Stomach (tissue), 9 donors: Measurements from ENCODE around the gene ATP2B3. TPM values are rescaled to one million over a fixed set of nuclear protein-coding genes. Genes with fewer than 3 reads are reported as not detected.

Experiments used
- DNase-seq, 2 donors: peaks; one replicate each; pipeline versions ENCODE4 v3.0.0 to v3.0.0-alpha.2; 2013 to 2019
- H3K27ac ChIP-seq, 5 donors: fragments of 200-600 bp in 4 of 5; sonication (generic) in 4 of 5; one replicate each; pipeline ENCODE4 v1.5.1; 2013 to 2019; ENCODE audit warnings: mild to moderate bottlenecking in 1 of 5, moderate library complexity in 1 of 5
- H3K27me3 ChIP-seq, 3 donors: fragments of 200-600 bp; sonication (generic); one replicate each; pipeline ENCODE4 v1.5.1; 2017 to 2019; ENCODE audit warnings: mixed run types in 1 of 3
- H3K36me3 ChIP-seq, 4 donors: fragments of 200-600 bp; sonication (generic); 1 replicate in 3 of 4; 2 replicates in 1 of 4; pipeline ENCODE4 v1.5.1; 2016 to 2019
- H3K4me1 ChIP-seq, 4 donors: fragments of 200-600 bp; sonication (generic); one replicate each; pipeline ENCODE4 v1.5.1; 2016 to 2019
- H3K4me3 ChIP-seq, 4 donors: fragments of 200-600 bp; sonication (generic) in 3 of 4; one replicate each; pipeline ENCODE4 v1.5.1; 2016 to 2019; ENCODE audit warnings: mild to moderate bottlenecking in 1 of 4
- H3K9me3 ChIP-seq, 4 donors: fragments of 200-600 bp; sonication (generic); one replicate each; pipeline ENCODE4 v1.5.1; 2016 to 2019
- CTCF ChIP-seq, 7 experiments: fragments of 450-650 bp in 4 of 7; fragments of 200-600 bp in 3 of 7; sonication (generic) in 3 of 7; IDR thresholded peaks; one replicate each; pipeline ENCODE4 v1.5.1; 2016 to 2019; ENCODE audit warnings: antibody characterized with exemption in 7 of 7, control low read depth in 2 of 7, mild to moderate bottlenecking in 1 of 7
- EP300 ChIP-seq: sonication (generic); formaldehyde crosslinking; IDR thresholded peaks from one replicate; pipeline ENCODE4 v1.6.1; 2017; ENCODE audit warnings: antibody characterized with exemption
- POLR2A ChIP-seq, 4 donors: fragments of 450-650 bp; IDR thresholded peaks; one replicate each; pipeline ENCODE4 v1.6.1; 2016; ENCODE audit warnings: antibody characterized with exemption in 4 of 4, control low read depth in 2 of 4, mild to moderate bottlenecking in 1 of 4, moderate library complexity in 1 of 4
- POLR2AphosphoS5 ChIP-seq, 3 donors: sonication (generic); formaldehyde crosslinking; IDR thresholded peaks; one replicate each; pipeline ENCODE4 v1.6.1; 2016; ENCODE audit warnings: antibody characterized with exemption in 3 of 3
- WGBS, 5 donors: extraction: QIAGEN DNeasy Blood & Tissue Kit in 3 of 5; methylation state at CpG; one replicate each; pipeline versions ENCODE4 v1.1.5 to v1.1.7; 2013 to 2018; 5-methylcytosine and 5-hydroxymethylcytosine counted together
- intact Hi-C: fragments of 100-400 bp; cut with DNase I; formaldehyde crosslinking; loops from one replicate; pipeline ENCODE4 v1.15.1; 2023; ENCODE audit warnings: low total_unique reads
- polyA plus RNA-seq, 3 donors: library from polyadenylated mRNA; stranded (reverse); fragments of 200-250 nt; gene quantifications; one replicate each; pipeline ENCODE4 v1.2.3, GENCODE V29; 2013
- total RNA-seq, 5 donors: library from RNA; depleted of rRNA; stranded (reverse); fragments of >200 nt; gene quantifications; one replicate each; pipeline versions ENCODE4 v1.1.0 to v1.2.3, GENCODE V29; 2014 to 2016
- donor health status: healthy with polysubstance abuse.
- donor health status: Bipolar disorder and iron deficiency.
- donor health status: healthy.

Gene ATP2B3
- total and polyA plus RNA-seq, 8 donors, result 0.03 to 0.55 TPM; not detected in 6

- Histone ChIP-seq H3K36me3 (no peaks in the 10 kb centered on the region), H3K4me3 (no peak overlapping the region), H3K9me3 (no peaks in the 10 kb centered on the region), H3K27me3 (peaks cover 0 to 10% (median 3%) of the 10 kb centered on the region in 3 donors), H3K4me1 (peaks cover 8 to 19% (median 13%) of the 10 kb centered on the region in 4 donors), H3K27ac (peak overlapping the region in 3 of 5 donors; percentile 8 to 51 (median 28))
- 17 to 49% (median 37%) methylated on average over 8 to 26 of the region's 27 CpGs for WGBS, 5 donors
- no peak for TF ChIP-seq POLR2A (IDR thresholded peaks at IDR 0.05)
- TF ChIP-seq EP300, result no peak
- no peak for TF ChIP-seq CTCF (IDR thresholded peaks at IDR 0.05)
- no peak for TF ChIP-seq POLR2AphosphoS5 (IDR thresholded peaks at IDR 0.05)
- DNase-seq, result peak; percentile 44 to 73
- intact Hi-C loops, result no loop called here
Measured at GRCh38 chrX:153488231-153488914, 29.1 kb upstream of the ATP2B3 start.

- intact Hi-C loops, result no loop called here
- Histone ChIP-seq H3K36me3 (no peaks in the 10 kb centered on the region), H3K4me1 (peaks cover 8 to 28% (median 16%) of the 10 kb centered on the region in 4 donors)
Measured at GRCh38 chrX:153490217-153490930, 27.1 kb upstream of the ATP2B3 start.

GRCh38 chrX:153491351-153491914 lies 26.0 kb upstream of the ATP2B3 start:
- intact Hi-C loops, result no loop called here
- TF ChIP-seq EP300 (no peak), POLR2AphosphoS5 (IDR thresholded peaks at IDR 0.05) (no peak), POLR2A (IDR thresholded peaks at IDR 0.05) (no peak), CTCF (IDR thresholded peaks at IDR 0.05) (no peak)
- no peaks in the 10 kb centered on the region for H3K36me3 ChIP-seq
- H3K27ac ChIP-seq, result peak overlapping the region in 1 of 5 donors; percentile 4
- H3K9me3 ChIP-seq, result no peaks in the 10 kb centered on the region
- no peak overlapping the region for H3K4me3 ChIP-seq
- H3K4me1 ChIP-seq, result peaks cover 8 to 28% (median 17%) of the 10 kb centered on the region in 4 donors
- peaks cover 3 to 23% (median 21%) of the 10 kb centered on the region in 3 donors for H3K27me3 ChIP-seq
- 57 to 84% (median 70%) methylated on average over 4 to 10 of the region's 10 CpGs for WGBS, 5 donors
- no peak for DNase-seq

More at GRCh38 chrX:153490217-153490930, 27.1 kb upstream of the ATP2B3 start:
- Histone ChIP-seq H3K27me3 (peaks cover 3 to 13% (median 10%) of the 10 kb centered on the region in 3 donors), H3K4me3 (no peak overlapping the region), H3K9me3 (no peaks in the 10 kb centered on the region), H3K27ac (no peak overlapping the region)
- DNase-seq, result no peak
- no peak for TF ChIP-seq POLR2A (IDR thresholded peaks at IDR 0.05)
- TF ChIP-seq POLR2AphosphoS5 (IDR thresholded peaks at IDR 0.05), result no peak
- WGBS, 5 donors, result 85 to 100% (median 91%) methylated on average over 1 to 20 of the region's 20 CpGs

- TF ChIP-seq POLR2AphosphoS5 (IDR thresholded peaks at IDR 0.05) (no peak), POLR2A (IDR thresholded peaks at IDR 0.05) (no peak), EP300 (no peak), CTCF (IDR thresholded peaks at IDR 0.05) (no peak)
- intact Hi-C loops, result no loop called here
- Histone ChIP-seq H3K4me1 (peaks cover 8 to 28% (median 17%) of the 10 kb centered on the region in 4 donors), H3K27me3 (peaks cover 3 to 25% (median 22%) of the 10 kb centered on the region in 3 donors), H3K27ac (no peak overlapping the region), H3K9me3 (no peaks in the 10 kb centered on the region), H3K36me3 (no peaks in the 10 kb centered on the region), H3K4me3 (no peak overlapping the region)
- DNase-seq, result no peak
- 26 to 72% (median 56%) methylated on average over 6 to 11 of the region's 11 CpGs for WGBS, 5 donors
Measured at GRCh38 chrX:153491918-153492317, 25.5 kb upstream of the ATP2B3 start.
